ENCODE data around the gene HMOX2.

Gene HMOX2

GRCh38 chr16:4461250-4462085 is 14.7 kb upstream of the HMOX2 start:
- TF ChIP-seq POU2F2 (IDR thresholded peaks at IDR 0.05; ENCODE audit: low read depth, low read length) (no peak), PAX5 (IDR thresholded peaks at IDR 0.05; ENCODE audit: insufficient read depth, low read length, severe bottlenecking) (no peak), SPI1 (IDR thresholded peaks at IDR 0.05; ENCODE audit: low read depth, low read length) (no peak), POLR2A (IDR thresholded peaks at IDR 0.05; ENCODE audit: low read depth, low read length) (no peak), POLR2AphosphoS5 (IDR thresholded peaks at IDR 0.05; ENCODE audit: low read depth, low read length) (no peak), TAF1 (IDR thresholded peaks at IDR 0.05; ENCODE audit: low read depth, low read length) (no peak)
- FAIRE-seq (peak; percentile 20), DNase-seq (ENCODE audit: insufficient read length, low spot score) (no peak)

DNA sequence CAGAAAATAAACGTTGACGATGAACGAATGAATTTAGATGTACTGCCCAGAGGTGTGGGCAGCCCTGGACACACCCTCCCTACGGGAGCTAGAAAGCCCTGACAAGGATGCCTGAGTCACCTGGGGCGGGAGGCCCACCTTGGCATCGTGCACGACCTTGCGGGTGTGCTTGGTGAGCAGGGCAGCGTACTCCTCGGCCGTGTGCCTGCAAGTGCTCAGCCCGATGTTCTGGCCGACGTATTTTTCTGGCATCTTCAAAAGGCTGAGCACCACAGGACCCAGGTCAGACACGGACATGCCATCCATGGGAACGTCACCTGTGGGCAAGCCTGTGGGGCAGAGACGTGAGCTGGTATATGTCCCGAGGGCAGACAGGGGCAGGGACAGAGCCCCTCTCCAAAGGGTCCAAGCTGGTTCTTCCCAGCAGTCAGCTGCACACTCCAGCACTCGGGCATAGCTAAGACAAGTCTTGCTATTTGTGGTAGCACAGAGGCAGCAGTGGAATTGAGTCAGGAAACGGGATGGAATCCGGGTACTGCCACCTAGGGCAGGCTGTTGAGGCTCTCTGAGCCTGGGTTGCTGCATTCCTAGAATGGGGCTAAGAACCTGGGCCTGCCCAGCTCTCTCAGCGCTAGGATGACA is 12.6 kb upstream of the HMOX2 start:
- DNase-seq (ENCODE audit: insufficient read length, low spot score) (no peak), FAIRE-seq (no peak)
- TF ChIP-seq POLR2AphosphoS5 (IDR thresholded peaks at IDR 0.05; ENCODE audit: low read depth, low read length) = no peak
- TF ChIP-seq POLR2A (IDR thresholded peaks at IDR 0.05; ENCODE audit: low read depth, low read length) = no peak
- no peak for TF ChIP-seq SPI1 (IDR thresholded peaks at IDR 0.05; ENCODE audit: low read depth, low read length)
- no peak for TF ChIP-seq PAX5 (IDR thresholded peaks at IDR 0.05; ENCODE audit: insufficient read depth, low read length, severe bottlenecking)
- TF ChIP-seq POU2F2 (IDR thresholded peaks at IDR 0.05; ENCODE audit: low read depth, low read length) = no peak
- TF ChIP-seq TAF1 (IDR thresholded peaks at IDR 0.05; ENCODE audit: low read depth, low read length) = no peak

DNA sequence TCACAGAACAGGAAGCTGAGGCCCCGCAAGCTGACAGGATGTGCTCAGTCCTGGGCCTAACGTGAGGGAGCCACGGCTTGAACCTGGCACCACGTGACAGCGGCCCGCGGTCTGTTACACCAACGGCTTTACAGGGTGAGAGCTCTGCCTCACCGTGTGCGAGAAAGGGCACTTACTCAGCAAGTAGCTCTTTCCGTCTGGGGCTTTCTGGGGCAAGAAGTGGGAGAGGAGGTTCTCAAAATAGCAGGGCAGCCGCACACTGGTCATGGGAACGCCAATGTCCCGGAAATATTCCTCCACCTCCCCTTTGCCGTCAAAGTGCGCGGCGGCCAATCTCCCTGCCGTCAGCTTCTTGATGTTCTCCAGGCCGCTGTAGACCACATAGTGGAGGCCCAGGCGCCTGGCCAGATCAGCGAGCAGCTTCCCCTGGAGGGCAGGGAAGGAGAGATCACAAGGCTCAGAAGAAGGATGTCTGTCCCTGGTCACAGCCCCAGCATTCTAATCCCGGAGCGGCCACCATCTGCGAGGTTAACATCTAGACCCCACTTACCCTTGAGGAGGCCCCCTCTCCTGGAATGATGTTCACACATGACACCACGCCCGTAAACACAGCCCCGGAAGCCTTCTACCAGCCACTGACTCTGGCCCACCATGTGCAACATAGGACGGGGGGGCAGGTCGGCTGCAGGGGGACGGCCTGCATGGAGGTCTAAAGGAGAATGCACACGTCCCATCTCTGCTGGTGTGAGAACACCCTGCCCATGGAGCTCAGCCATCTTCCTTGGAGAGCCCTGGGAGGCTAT is 10.0 kb upstream of the HMOX2 start:
- FAIRE-seq (no peak), DNase-seq (ENCODE audit: insufficient read length, low spot score) (no peak)
- TF ChIP-seq POU2F2 (IDR thresholded peaks at IDR 0.05; ENCODE audit: low read depth, low read length) (no peak), POLR2AphosphoS5 (IDR thresholded peaks at IDR 0.05; ENCODE audit: low read depth, low read length) (no peak), POLR2A (IDR thresholded peaks at IDR 0.05; ENCODE audit: low read depth, low read length) (no peak), PAX5 (IDR thresholded peaks at IDR 0.05; ENCODE audit: insufficient read depth, low read length, severe bottlenecking) (no peak), SPI1 (IDR thresholded peaks at IDR 0.05; ENCODE audit: low read depth, low read length) (no peak), TAF1 (IDR thresholded peaks at IDR 0.05; ENCODE audit: low read depth, low read length) (no peak)

DNA sequence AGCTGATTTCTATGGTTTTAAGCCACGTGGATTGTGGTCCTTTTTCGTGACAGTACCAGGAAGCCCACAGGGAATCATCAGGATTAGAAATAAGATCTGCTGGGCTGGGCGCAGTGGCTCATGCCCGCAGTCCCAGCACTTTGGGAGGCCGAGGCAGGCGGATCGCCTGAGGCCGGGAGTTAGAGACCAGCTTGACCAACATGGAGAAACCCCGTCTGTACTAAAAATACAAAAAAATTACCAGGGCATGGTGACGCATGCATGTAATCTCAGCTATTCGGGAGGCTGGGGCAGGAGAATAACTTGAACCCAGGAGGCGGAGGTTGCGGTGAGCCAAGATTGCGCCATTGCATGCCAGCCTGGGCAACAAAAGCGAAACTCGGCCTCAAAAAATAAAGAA is 8.3 kb upstream of the HMOX2 start:
- TF ChIP-seq POLR2AphosphoS5 (IDR thresholded peaks at IDR 0.05; ENCODE audit: low read depth, low read length) = no peak
- TF ChIP-seq SPI1 (IDR thresholded peaks at IDR 0.05; ENCODE audit: low read depth, low read length) = no peak
- TF ChIP-seq TAF1 (IDR thresholded peaks at IDR 0.05; ENCODE audit: low read depth, low read length) = no peak
- no peak for FAIRE-seq
- no peak for DNase-seq (ENCODE audit: insufficient read length, low spot score)

DNA sequence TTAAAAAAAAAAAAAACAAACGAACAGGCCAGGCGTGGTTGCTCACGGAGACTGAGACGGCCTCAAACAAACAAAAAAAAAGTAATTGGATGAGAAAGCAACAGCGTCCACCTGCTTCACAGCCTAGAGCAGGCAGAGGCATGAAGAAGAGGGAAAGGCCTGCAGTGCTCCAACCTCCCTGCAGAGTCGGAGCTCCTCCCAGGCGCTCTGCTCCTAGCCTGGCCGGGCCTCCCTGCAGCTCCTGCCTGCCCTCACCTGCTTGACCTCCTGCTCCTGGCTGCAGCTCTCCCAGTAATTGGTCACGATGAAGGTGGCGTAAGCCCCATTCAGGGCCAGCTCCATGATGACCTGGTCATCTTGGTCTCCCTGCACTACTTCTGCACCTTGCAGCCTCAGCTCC is 7.2 kb upstream of the HMOX2 start:
- DNase-seq (ENCODE audit: insufficient read length, low spot score) (no peak), FAIRE-seq (no peak)

DNA sequence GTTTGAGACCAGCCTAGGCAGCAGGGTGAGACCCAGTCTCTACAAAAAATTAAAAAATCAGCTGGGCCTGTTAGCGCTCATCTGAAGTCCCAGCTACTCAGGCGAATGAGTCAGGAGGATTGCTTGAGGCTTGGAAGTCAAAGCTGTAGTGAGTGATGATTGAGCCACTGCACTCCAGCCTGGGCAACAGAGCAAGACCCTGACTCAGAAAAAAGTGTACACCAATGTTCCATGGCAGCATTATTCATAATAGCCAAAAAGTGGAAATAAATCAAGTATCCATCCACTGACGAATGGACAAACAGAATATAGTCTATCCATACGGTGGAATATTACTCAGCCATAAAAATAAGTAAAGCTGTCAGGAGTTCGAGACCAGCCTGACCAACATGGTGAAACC is 4.3 kb upstream of the HMOX2 start:
- FAIRE-seq = no peak
- TF ChIP-seq SPI1 (IDR thresholded peaks at IDR 0.05; ENCODE audit: low read depth, low read length) (no peak), POLR2A (IDR thresholded peaks at IDR 0.05; ENCODE audit: low read depth, low read length) (no peak), PAX5 (IDR thresholded peaks at IDR 0.05; ENCODE audit: insufficient read depth, low read length, severe bottlenecking) (no peak), POU2F2 (IDR thresholded peaks at IDR 0.05; ENCODE audit: low read depth, low read length) (no peak), TAF1 (IDR thresholded peaks at IDR 0.05; ENCODE audit: low read depth, low read length) (no peak), POLR2AphosphoS5 (IDR thresholded peaks at IDR 0.05; ENCODE audit: low read depth, low read length) (no peak)
- DNase-seq (ENCODE audit: insufficient read length, low spot score) = no peak

More for the DNA sequence above, 7.2 kb upstream of the HMOX2 start:
- TF ChIP-seq SPI1 (IDR thresholded peaks at IDR 0.05; ENCODE audit: low read depth, low read length) (no peak), POU2F2 (IDR thresholded peaks at IDR 0.05; ENCODE audit: low read depth, low read length) (no peak), POLR2AphosphoS5 (IDR thresholded peaks at IDR 0.05; ENCODE audit: low read depth, low read length) (no peak), POLR2A (IDR thresholded peaks at IDR 0.05; ENCODE audit: low read depth, low read length) (no peak), PAX5 (IDR thresholded peaks at IDR 0.05; ENCODE audit: insufficient read depth, low read length, severe bottlenecking) (no peak), TAF1 (IDR thresholded peaks at IDR 0.05; ENCODE audit: low read depth, low read length) (no peak)

- no peak for FAIRE-seq
- DNase-seq (ENCODE audit: insufficient read length, low spot score) = no peak
- no peak for TF ChIP-seq POLR2AphosphoS5 (IDR thresholded peaks at IDR 0.05; ENCODE audit: low read depth, low read length)
- TF ChIP-seq POU2F2 (IDR thresholded peaks at IDR 0.05; ENCODE audit: low read depth, low read length) = no peak
These were observed 3.3 kb upstream of the HMOX2 start for GRCh38 chr16:4472880-4473279.

GRCh38 chr16:4474192-4474961 is 1.8 kb upstream of the HMOX2 start, which contains the start of gene NMRAL1:
NMRAL1 (minus strand) TSS chr16:4474625; CDS start chr16:4474132, 493 bp downstream.
- FAIRE-seq = peak; percentile 45
- peak; percentile 89 for DNase-seq (ENCODE audit: insufficient read length, low spot score)
- TF ChIP-seq POLR2A (IDR thresholded peaks at IDR 0.05; ENCODE audit: low read depth, low read length) (peak; percentile 74), TAF1 (IDR thresholded peaks at IDR 0.05; ENCODE audit: low read depth, low read length) (no peak), POLR2AphosphoS5 (IDR thresholded peaks at IDR 0.05; ENCODE audit: low read depth, low read length) (peak; percentile 84)

- no peak for TF ChIP-seq POLR2A (IDR thresholded peaks at IDR 0.05; ENCODE audit: low read depth, low read length)
- TF ChIP-seq PAX5 (IDR thresholded peaks at IDR 0.05; ENCODE audit: insufficient read depth, low read length, severe bottlenecking) = no peak
- no peak for TF ChIP-seq POLR2AphosphoS5 (IDR thresholded peaks at IDR 0.05; ENCODE audit: low read depth, low read length)
- TF ChIP-seq SPI1 (IDR thresholded peaks at IDR 0.05; ENCODE audit: low read depth, low read length) = no peak
- TF ChIP-seq POU2F2 (IDR thresholded peaks at IDR 0.05; ENCODE audit: low read depth, low read length) = no peak
- no peak for TF ChIP-seq TAF1 (IDR thresholded peaks at IDR 0.05; ENCODE audit: low read depth, low read length)
- FAIRE-seq = no peak
- DNase-seq (ENCODE audit: insufficient read length, low spot score) = no peak
These were observed 1.8 kb downstream of the HMOX2 start for GRCh38 chr16:4477966-4478365.
